Stimulated activated CD4-positive, alpha-beta T cell treated with anti-CD3 and anti-CD28 coated beads, Interleukin-12 subunit alpha, Interleukin-12 subunit beta, amount 100 ng/mL, for 48 hours (primary cell): ENCODE data around the gene CDK14.

Experiments
- DNase-seq, 3 donors: peaks; one replicate each; pipeline ENCODE4 v3.0.0-alpha.2; 2020; ENCODE audit warnings: low read depth in 2 of 3, low spot score in 1 of 3

Gene CDK14

GRCh38 chr7:91085175-91085574 lies 489.1 kb downstream of the CDK14 start:
- DNase-seq = no peak

DNA sequence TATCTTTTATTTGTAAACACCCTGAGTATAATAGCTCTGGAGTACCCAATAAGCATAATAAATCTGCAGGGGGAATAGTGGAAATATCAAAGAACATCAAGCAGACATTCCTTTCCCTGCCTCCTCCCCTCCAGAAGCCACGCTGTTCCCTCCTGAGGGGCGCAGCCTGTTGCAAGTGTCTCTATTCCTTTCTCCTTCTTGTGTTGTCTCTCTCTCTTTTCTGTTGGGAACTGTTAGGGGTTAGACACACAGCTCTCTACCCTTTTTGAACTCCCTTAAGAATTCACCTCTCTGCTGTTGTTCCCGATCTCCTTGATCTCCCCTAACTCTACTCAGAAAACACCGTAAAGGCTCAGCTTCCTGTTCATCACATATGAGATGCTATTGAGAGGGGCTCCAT lies 490.1 kb downstream of the CDK14 start:
- no peak for DNase-seq

GRCh38 chr7:91088156-91088555 lies 492.0 kb downstream of the CDK14 start:
- no peak for DNase-seq

GRCh38 chr7:91088691-91089090 lies 492.6 kb downstream of the CDK14 start:
- no peak for DNase-seq

GRCh38 chr7:91089382-91089963 lies 493.4 kb downstream of the CDK14 start:
- DNase-seq = no peak

- no peak for DNase-seq
Measured at GRCh38 chr7:91090684-91091083, 494.6 kb downstream of the CDK14 start.

GRCh38 chr7:91091631-91092030 lies 495.5 kb downstream of the CDK14 start:
- DNase-seq = no peak

DNA sequence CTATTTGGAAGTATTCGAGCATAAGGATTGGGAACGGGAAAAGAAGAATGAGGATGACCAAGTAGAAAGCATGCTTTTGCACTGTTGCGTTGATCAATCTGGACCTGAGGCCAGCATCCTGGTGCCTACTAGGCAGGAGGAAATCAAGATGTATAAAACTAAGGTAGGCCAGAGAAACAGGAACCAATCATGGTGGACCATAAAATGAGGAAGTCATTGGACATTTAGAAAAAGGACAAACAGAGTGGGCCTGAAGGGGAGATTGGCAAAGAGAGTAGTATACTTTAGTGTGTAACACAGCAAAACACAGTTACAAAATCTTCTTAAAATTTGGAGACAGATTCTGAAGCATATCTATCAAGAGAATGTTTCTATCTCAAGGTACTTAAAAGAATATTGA lies 497.1 kb downstream of the CDK14 start:
- no peak for DNase-seq

- DNase-seq = no peak
Measured at GRCh38 chr7:91098566-91098965, 502.4 kb downstream of the CDK14 start.

- no peak for DNase-seq
Measured at GRCh38 chr7:91103363-91103762, 507.2 kb downstream of the CDK14 start.

- no peak for DNase-seq
Measured at GRCh38 chr7:91107460-91107859, 511.3 kb downstream of the CDK14 start.

DNA sequence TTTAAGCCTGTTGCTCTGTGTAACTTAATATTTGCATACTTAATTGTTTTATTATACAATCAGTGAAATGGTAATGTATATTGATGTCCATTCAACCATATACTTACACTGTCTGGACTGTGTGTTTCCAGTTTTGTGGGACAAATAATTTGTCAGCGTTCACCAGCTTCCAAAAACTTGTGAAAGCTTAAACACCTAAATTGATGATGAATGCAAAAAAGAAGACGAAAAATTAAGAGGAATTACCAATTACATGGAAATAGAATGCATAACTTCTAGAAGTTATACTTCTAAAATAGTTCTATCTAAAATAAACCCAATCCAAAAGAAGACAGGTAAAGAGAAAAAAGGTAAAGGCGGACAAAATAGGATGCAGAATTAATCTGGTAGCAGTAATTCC lies 513.1 kb downstream of the CDK14 start:
- no peak for DNase-seq

GRCh38 chr7:91112902-91113341 lies 516.8 kb downstream of the CDK14 start:
- no peak for DNase-seq

GRCh38 chr7:91114232-91114631 lies 518.1 kb downstream of the CDK14 start:
- no peak for DNase-seq

DNA sequence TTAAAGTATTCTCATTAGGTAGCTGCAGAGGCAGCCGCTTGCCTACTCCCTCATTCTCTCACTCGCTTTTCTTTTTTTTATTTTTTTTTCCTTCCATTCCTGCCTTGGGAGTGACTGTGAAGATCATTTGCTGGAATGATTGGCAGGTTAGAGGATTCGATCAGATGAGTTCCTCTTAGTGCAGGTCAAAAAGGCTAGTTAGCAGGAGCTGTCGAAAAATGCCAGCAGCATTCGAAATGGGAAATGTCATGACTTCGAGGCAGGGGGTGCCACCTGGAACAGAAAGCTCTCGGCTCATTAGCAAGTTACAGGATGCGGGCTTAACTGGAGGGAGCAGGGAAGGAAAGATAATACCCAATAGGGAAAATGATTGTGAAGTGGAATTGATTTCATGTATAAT lies 530.6 kb downstream of the CDK14 start:
- no peak for DNase-seq

DNA sequence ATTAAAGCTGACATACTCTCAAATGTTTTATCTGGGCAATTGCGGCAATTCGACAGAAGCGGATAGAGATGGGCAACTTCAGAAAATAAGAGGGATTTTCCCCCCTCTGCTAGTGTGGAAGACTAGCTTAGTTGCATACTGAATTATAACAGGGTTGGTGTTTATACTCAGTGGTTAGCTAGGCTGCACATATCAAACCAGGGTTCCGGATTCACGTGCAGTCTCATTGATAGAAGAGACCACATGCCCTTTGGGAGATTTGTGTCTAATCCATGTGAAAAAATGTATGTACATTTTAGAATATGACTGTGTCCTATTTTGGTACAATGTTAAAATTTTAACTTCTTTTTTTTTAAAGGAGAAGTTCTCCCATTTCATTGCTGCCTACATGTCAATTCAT lies 531.2 kb downstream of the CDK14 start:
- DNase-seq = no peak

DNA sequence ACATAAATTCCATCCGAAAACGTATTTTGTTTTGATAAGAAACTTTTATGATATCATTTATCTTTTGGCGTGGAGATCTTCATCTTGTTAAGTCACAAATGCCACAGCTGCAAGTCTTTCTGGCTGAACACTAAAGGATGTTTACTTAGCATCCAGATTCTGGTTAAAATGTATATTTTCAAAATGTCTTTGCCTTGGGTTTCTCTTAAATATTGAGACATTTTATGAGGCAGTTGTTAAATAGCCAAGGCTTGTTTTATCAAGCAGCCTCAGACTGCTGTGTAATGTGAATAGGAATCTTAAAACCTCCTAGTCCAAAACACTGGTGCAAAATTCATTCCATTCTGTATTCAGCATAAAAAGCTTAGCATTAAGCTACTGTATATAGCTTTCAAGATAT lies 531.8 kb downstream of the CDK14 start:
- DNase-seq = no peak

DNA sequence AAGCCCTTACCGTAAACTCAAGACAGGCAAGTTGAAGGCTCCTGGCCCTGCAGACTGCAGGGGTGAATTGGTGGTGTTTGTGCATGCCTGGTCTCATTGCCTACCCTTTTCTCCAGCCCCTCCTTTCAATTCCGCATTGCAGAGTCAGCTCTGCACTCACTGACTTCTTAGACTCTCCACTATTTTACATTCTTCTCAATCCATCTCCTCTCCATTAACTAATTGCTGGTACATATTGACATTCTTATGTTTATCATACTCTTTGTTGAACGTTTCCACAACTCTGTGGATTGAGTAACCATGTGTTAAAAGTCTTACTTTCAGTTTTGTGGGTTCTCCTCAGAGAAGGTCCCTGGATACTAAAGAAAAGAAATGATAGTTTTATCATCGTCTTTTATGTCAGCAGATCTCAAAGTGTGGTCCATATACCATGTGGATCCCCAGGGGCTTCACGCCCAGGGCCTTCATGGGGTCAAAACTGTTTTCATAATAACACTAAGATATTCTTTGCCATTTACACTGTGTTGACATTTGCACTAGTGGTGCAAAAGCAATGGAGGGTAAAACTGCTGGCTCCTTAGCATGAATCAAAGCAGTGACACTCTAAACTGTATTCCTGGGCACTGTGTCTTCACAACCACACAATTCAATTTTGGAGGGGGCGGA lies 532.7 kb downstream of the CDK14 start:
- DNase-seq = no peak

- no peak for DNase-seq
Measured at GRCh38 chr7:91135300-91135699, 539.2 kb downstream of the CDK14 start.

DNA sequence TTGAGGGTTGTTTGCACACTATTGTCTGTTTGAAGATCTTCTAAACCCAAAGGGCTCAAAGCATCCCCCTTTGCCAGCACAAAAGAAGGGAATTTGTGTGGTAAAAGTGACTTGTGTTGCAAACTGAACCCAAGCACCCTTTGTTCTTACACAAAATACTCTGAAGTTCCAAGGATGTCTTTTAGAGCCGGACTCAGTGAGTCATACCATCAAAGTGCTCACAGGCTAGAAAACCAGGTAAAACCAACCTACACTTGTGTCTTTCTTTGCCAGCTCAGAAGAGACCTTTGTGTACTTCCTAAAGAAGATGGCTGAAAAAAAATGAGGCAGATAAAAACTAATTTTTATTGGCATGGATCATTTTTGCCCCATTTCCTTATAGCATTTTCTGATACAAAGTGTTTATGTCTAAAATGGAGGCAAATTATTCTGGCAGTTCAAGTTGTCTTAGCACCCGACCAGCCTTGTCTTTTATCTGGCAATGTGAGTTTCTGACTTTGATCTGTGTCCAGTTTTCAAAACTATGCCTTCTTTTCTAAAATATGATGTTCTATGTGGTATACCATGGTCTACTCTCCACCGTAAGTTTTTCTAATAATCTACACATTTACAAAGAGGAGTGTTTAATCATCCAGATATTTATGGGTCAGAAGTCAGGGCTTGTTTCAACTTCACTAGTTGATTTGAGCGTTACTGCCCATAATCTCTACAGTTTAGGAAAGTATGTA lies 539.7 kb downstream of the CDK14 start:
- no peak for DNase-seq

- no peak for DNase-seq
Measured at GRCh38 chr7:91137153-91137787, 541.1 kb downstream of the CDK14 start.

DNA sequence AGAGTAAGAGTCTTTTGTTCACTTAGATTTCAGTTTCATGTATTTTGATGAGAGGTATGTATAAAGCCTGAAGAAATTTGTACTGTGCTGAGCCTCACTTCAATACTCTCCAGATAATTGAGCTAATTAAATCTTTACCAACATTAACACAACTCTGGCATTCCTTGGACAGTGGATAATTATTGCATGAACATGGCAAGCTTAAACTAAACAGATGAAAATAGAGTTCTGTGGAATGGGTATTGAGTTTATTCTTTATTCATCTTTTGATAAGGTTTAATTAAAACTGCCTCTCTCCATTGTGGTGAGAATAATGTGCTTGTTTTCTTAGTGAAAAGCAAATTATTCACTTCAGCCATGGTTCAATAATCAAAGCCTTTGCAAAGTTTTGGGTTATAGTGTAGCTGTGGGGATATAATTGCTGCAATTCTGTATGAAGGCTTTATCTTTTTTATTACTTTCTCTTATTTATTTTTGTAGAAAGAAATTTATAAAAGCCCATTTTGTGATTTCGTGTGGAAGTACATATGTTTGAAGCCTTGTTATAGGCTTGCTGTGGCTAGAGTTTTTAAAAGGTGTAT lies 541.8 kb downstream of the CDK14 start:
- no peak for DNase-seq
